ENCODE data around the gene UHRF1. TPM values are rescaled to one million over a fixed set of nuclear protein-coding genes. Genes with fewer than 3 reads are reported as not detected.
A peak's percentile ranks its signal among the peaks of the same experiment; 100 is the strongest.
"Not testable (repeated sequence)": the region's sequence is repeated elsewhere in the genome, so short reads cannot be mapped to it uniquely, and the experiment has no call there.

The UHRF1 gene
- total RNA-seq, 1 experiment from 2014 or later, result 230 TPM

DNA sequence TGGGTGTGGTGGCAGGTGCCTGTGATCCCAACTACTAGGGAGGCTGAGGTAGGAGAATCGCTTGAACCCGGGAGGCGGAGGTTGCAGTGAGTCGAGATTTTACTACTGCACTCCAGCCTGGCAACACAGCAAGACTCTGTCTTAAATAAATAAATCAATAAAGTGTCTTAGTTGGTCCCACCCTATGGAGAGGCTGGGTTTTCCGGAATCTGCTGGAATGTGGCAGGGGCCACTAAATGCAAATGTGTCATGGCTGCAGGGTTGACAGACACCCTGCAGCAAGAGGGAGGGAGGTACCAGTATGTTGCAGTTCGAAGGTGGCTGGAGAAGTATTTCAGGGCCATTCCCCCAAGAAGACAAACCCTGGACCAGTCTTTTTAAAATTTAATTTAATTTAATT is 24.3 kb upstream of the UHRF1 start:
- H3K4me1 ChIP-seq, result not testable (repeated sequence)

DNA sequence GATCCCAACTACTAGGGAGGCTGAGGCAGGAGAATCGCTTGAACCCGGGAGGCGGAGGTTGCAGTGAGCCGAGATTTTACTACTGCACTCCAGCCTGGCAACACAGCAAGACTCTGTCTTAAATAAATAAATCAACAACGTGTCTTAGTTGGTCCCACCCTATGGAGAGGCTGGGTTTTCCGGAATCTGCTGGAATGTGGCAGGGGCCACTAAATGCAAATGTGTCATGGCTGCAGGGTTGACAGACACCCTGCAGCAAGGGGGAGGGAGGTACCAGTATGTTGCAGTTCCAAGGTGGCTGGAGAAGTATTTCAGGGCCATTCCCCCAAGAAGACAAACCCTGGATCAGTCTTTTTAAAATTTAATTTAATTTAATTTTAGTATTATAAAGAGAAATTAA is 21.5 kb upstream of the UHRF1 start:
- not testable (repeated sequence) for H3K36me3 ChIP-seq

More for the DNA sequence above, 24.3 kb upstream of the UHRF1 start:
- not testable (repeated sequence) for DNase-seq; H3K36me3 ChIP-seq; H3K27ac ChIP-seq; H3K27me3 ChIP-seq; H3K9me3 ChIP-seq (replicated peaks); H3K4me3 ChIP-seq

DNA sequence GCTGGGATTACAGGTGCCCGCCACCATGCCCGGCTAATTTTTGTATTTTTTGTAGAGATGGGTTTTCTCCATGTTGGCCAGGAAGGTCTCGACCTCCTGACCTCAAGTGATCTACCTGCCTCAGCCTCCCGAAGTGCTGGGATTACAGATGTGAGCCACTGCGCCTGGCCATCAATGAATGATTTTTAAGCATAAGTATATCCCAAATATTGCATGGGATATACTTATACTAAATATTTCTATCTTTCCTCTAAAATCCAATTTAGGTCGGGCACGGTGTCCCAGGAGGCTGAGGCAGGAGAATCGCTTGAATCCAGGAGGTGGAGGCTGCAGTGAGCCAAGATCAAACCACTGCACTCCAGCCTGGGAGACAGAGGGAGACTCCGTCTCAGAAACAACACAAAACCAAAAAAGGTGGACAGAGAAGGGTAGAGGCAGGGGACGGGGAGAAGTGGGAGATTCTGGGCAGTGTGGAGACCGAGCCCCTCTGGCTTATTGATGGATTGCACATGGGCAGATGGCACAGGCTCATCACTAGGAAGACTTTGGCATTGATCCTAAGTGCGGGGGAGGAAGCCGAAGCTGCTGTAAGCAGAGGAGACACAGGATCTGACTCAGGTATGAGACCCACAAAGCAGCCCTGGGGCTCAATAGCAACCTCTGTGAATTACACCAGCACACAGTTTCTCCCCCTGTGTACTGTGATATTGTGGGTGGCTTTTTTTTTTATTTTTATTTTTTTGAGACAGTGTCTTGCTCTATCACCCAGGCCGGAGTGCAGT is 20.1 kb upstream of the UHRF1 start:
- Histone ChIP-seq H3K27me3 (no peaks in the 10 kb centered on the region), H3K27ac (no peak overlapping the region), H3K4me1 (no peaks in the 10 kb centered on the region), H3K36me3 (no peaks in the 10 kb centered on the region), H3K9me3 (replicated peaks) (no peaks in the 10 kb centered on the region), H3K4me3 (no peak overlapping the region)
- DNase-seq, result no peak

More for the DNA sequence above, 21.5 kb upstream of the UHRF1 start:
- not testable (repeated sequence) for H3K27me3 ChIP-seq; H3K27ac ChIP-seq; DNase-seq; H3K9me3 ChIP-seq (replicated peaks); H3K4me3 ChIP-seq; H3K4me1 ChIP-seq

DNA sequence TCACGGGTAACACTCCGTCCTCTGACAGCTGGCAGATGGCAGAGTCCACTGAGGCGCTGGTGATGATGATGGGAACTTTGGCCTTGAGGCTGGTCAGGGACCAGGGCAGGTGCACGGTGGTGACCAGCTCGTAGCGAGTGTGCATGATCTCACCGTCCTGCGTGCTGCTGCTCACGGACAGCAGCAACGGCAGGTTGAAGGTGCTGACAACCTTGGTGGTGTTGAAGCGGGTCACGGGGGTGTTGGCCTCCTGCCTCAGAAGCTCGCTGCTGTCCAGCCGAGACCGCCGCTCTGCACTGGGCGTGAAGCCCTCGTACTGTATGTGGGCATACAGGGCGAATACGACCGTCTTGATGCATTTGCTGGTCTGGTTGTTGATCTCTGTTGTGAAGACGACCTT is 18.2 kb upstream of the UHRF1 start:
- Histone ChIP-seq H3K4me3 (no peak overlapping the region), H3K4me1 (peaks cover 6% of the 10 kb centered on the region), H3K27me3 (no peaks in the 10 kb centered on the region), H3K36me3 (no peaks in the 10 kb centered on the region), H3K27ac (no peak overlapping the region), H3K9me3 (replicated peaks) (no peaks in the 10 kb centered on the region)
- no peak for DNase-seq

DNA sequence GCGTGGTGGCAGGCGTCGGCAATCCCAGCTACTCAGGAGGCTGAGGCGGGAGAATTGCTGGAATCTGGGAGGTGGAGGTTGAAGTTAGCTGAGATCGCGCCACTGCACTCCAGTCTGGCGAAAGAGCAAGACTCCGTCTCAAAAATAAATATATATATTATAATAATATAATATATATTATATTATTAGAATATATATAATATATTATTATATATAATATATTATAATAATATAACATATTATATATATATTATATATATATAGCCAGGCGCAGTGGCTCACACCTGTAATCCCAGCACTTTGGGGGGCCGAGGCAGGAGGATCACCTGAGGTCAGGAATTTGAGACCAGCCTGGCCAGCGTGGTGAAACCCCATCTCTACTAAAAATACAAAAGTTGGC is 16.3 kb upstream of the UHRF1 start:
- not testable (repeated sequence) for H3K36me3 ChIP-seq; DNase-seq; H3K4me3 ChIP-seq; H3K9me3 ChIP-seq (replicated peaks); H3K27me3 ChIP-seq; H3K27ac ChIP-seq
- peaks cover 18% of the 10 kb centered on the region for H3K4me1 ChIP-seq

DNA sequence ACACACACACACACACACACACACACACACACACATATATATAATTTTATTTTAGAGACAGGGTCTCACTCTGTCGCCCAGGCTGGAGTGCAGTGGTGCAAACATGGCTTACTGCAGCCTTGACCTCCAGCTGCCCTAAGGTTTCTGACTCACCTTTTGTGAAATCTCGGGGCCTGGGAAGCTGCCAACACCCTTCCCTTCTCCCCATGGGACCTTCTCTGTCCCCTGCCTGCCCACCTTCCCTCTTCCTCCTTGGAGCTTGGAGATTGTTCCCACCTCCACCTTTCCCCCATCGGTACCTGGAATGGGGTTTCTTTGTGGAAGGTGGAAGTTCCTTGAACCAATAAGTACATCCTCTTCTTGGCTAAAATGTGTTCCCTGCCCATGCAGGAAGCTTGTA is 12.9 kb upstream of the UHRF1 start:
- no peaks in the 10 kb centered on the region for H3K36me3 ChIP-seq
- DNase-seq, result peak in 1 of 2 experiments; percentile 16
- H3K27ac ChIP-seq, result no peak overlapping the region
- H3K4me1 ChIP-seq, result peaks cover 18% of the 10 kb centered on the region
- H3K4me3 ChIP-seq, result no peak overlapping the region
- no peaks in the 10 kb centered on the region for H3K27me3 ChIP-seq
- H3K9me3 ChIP-seq (replicated peaks), result no peaks in the 10 kb centered on the region

DNA sequence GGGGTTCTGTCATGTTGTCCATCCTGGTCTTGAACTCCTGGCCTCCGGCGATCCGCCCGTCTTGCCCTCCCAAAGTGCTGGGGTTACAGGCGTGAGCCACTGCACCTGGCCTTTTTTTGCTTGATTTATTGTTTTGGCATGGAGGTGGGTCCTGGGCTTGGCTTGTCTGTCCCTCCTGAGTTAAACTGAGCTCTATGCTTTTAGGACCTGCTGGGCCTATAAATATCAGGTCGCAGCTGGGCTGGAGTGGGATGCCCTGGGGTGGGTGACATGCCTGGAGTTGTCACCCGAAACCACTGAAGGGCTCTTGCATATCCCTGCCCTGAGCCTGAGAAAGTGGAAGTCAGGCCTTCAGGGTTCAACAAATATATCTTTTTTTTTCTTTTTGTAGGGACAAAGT is 12.2 kb upstream of the UHRF1 start:
- peaks cover 18% of the 10 kb centered on the region for H3K4me1 ChIP-seq
- no peaks in the 10 kb centered on the region for H3K9me3 ChIP-seq (replicated peaks)
- H3K36me3 ChIP-seq, result no peaks in the 10 kb centered on the region
- H3K4me3 ChIP-seq, result no peak overlapping the region
- peak; percentile 25 to 58 for DNase-seq
- no peaks in the 10 kb centered on the region for H3K27me3 ChIP-seq
- H3K27ac ChIP-seq, result no peak overlapping the region

DNA sequence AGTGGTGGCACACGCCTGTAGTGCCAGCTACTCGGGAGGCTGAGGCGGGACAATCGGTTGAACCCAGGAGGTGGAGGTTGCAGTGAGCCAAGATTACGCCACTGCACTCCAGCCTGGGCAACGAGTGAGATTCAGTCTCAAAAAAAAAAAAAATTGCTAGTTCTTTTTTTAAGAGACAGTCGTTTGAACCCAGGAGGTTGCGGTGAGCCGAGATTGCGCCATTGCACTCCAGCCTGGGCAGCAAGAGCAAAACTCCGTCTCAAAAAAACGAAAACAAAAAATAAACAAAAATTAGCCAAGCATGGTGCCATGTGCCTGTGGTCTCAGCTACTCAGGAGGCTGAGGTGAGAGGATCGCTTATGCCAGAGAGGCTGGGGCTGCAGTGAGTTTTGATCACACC is 8.4 kb upstream of the UHRF1 start:
- not testable (repeated sequence) for DNase-seq; H3K27ac ChIP-seq; H3K9me3 ChIP-seq (replicated peaks); H3K36me3 ChIP-seq; H3K27me3 ChIP-seq; H3K4me3 ChIP-seq
- peaks cover 13% of the 10 kb centered on the region for H3K4me1 ChIP-seq

DNA sequence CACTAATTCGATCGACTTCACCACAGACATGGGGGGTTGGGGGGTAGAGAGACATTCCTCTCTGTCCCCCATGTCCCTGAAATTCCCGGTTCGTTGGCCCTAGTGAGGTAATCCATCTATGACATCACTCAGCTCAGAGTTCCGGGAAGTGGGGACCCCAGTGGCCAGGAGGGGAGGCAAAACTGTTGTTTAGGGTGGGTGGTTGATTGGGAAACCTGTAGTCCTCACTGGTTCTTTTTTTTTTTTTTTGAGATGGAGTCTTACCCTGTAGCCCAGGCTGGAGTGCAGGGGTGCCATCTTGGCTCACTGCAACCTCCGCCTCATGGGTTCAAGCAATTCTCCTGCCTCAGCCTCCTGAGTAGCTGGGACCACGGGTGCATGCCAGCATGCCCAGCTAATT is 6.5 kb upstream of the UHRF1 start, which contains the start of gene ARRDC5:
Gene ARRDC5 (minus strand): TSS at position 101 of the 400 bp plus-strand sequence. CDS start 71 bp downstream, at position 30.
- Histone ChIP-seq H3K4me1 (peaks cover 2% of the 10 kb centered on the region), H3K36me3 (no peaks in the 10 kb centered on the region)

DNA sequence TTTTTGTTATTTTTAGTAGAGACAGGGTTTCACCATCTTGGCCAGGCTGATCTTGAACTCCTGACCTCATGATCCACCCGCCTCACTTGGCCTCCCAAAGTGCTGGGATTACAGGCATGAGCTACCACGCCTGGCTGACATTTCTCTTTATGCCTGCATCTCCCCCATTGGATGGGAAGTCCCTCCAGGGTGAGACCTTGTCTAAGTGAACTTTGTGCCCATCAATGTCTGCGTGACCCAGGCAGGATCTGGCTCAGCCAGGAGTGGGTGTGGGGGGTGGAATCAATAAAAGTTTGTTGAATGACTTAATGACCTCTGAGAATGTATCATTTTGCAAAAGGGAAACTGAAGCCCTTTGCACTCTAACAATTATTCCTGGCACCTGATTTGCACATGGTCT is 4.8 kb upstream of the UHRF1 start:
- DNase-seq, result no peak
- Histone ChIP-seq H3K27me3 (no peaks in the 10 kb centered on the region), H3K4me3 (no peak overlapping the region), H3K4me1 (peaks cover 15% of the 10 kb centered on the region), H3K36me3 (no peaks in the 10 kb centered on the region), H3K9me3 (replicated peaks) (no peaks in the 10 kb centered on the region), H3K27ac (no peak overlapping the region)

More for the DNA sequence above, 6.5 kb upstream of the UHRF1 start, which contains the start of gene ARRDC5:
- Histone ChIP-seq H3K27ac (no peak within 1 kb of the TSS), H3K9me3 (replicated peaks) (no peaks in the 10 kb centered on the region), H3K27me3 (no peaks in the 10 kb centered on the region), H3K4me3 (no peak within 1 kb of the TSS)
- DNase-seq, result no peak

DNA sequence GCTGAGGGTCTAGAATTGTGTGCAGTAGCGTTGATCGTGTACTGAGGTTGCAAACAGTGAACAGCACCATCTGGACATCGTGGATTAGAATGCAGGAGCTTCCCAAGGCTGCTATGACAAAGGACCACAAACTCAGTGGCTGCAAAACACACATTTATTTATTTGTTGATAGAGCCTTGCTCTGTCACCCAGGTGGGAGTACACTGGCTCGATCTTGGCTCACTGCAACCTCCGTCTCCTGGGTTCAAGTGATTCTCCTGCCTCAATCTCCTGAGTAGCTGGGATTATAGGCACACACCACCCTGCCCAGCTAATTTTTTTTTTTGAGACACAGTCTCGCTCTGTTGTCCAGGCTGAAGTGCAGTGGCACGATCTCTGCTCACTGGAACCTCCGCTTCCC is 2.3 kb upstream of the UHRF1 start:
- Histone ChIP-seq H3K4me1 (peaks cover 20% of the 10 kb centered on the region), H3K9me3 (replicated peaks) (no peaks in the 10 kb centered on the region), H3K36me3 (peaks cover 17% of the 10 kb centered on the region), H3K27ac (no peak overlapping the region), H3K27me3 (no peaks in the 10 kb centered on the region), H3K4me3 (no peak overlapping the region)
- DNase-seq, result no peak

DNA sequence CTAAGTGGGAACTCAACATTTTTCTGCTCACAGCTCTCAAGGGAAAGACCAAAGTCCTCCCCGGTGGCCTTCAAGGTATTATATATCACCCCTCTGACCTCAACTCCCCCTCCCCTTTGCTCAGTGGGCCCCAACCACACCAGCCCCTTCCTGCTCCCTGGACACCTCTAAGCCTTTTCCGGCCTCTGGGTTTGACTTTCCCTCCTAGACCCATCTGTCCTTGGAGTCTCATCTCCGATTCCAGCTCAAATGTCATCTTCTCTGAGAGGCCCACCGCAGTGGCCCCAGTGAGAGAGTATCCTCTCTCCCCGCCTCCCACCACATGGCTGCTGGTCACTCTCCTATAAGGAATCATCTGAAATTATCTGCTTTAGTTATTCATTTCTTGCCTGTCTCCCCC is 941 bp upstream of the UHRF1 start:
- no peaks in the 10 kb centered on the region for H3K27me3 ChIP-seq
- peak overlapping the region; percentile 94 for H3K27ac ChIP-seq
- no peaks in the 10 kb centered on the region for H3K9me3 ChIP-seq (replicated peaks)
- DNase-seq, result peak; percentile 78 to 88
- H3K36me3 ChIP-seq, result peaks cover 30% of the 10 kb centered on the region
- peaks cover 27% of the 10 kb centered on the region for H3K4me1 ChIP-seq
- peak overlapping the region; percentile 97 for H3K4me3 ChIP-seq

DNA sequence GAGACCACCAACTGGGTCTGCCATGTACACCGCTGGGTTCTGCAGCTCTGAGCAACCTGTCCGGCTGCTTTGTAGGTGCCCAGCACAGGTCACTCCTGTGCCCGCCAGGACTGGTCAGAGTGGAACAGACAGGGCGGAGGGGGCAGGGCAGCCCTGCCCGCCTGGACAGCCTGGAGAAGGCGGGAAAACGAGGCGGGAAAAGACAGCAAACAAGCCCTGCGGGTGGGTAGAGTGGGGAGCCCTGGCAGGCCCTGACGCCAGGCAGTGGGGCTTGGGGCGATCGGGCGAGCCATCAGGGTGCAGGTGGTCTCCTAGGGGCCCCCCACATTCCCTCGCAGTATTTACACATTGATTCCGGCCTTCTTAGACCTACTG is 533 bp upstream of the UHRF1 start:
- peak overlapping the region; percentile 94 for H3K27ac ChIP-seq
- no peaks in the 10 kb centered on the region for H3K27me3 ChIP-seq
- H3K9me3 ChIP-seq (replicated peaks), result no peaks in the 10 kb centered on the region
- peak overlapping the region; percentile 97 for H3K4me3 ChIP-seq
- DNase-seq, result peak; percentile 70 to 72
- peaks cover 27% of the 10 kb centered on the region for H3K4me1 ChIP-seq
- H3K36me3 ChIP-seq, result peaks cover 32% of the 10 kb centered on the region

DNA sequence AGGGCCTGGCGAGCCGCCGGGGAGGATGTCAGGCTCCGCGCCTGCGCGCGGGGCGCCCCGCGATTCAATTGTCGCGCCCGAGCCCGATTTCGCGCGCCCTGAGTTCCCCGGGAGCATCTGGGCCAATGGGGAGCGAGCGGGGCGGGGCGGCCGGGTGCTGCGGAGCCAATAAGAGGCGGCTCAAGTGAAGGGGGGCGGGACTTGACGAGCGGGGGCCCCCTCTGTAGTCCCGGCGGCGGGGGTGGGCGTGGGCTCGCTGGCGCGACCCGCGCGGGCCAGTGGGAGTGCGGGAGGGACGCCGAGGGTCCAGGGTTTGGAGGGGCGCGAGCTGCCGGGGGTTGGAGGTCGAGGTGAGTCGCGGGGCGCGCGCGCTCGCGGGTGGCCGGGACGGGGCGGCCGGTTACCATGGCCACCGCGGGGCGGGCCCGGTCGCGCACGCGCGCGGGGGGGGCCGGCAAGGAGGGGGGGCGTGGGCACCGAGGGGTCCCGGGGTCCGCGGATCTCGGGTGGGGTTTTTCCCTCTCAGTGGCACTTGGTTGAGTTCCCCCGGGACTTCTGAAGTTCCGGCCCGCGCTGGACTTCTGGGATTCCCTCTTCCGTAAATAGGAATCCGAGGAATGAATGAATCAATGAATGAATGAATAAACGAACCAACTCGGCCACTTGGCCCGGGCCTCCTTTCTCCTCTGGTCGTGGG is 744 bp downstream of the UHRF1 start:
- peaks cover 43% of the 10 kb centered on the region for H3K36me3 ChIP-seq

DNA sequence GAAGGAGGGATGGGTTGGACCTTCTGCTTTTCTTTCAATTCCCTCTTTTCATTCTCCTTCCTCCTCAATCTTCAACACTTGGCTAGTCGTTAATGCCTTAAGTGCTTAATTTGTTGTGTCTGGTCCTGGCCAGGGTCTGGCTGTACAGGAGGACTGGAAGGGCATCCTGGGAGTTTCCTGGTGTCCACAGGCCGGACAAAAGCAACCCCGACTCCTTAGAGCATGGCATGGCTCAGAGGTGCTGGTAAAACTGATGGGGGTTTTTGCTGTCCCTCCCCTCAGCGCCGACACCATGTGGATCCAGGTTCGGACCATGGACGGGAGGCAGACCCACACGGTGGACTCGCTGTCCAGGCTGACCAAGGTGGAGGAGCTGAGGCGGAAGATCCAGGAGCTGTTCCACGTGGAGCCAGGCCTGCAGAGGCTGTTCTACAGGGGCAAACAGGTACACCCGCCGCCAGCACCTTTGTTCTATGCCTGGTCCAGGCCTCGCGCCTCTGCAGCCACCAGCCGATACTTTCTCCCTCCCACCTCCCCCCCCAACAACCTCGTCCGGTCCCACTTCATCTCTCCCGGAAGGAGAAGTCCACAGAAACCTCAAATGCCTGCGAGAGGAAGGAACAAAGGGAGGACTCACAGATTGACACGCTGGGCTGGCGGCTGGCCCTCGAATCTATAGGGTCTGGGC is 1.4 kb downstream of the UHRF1 start:
- DNase-seq, result peak; percentile 21 to 45
- Histone ChIP-seq H3K4me3 (peak overlapping the region; percentile 97), H3K27me3 (no peaks in the 10 kb centered on the region), H3K36me3 (peaks cover 50% of the 10 kb centered on the region), H3K27ac (peak overlapping the region; percentile 19; the same call in 1 of the 2 replicates), H3K9me3 (replicated peaks) (no peaks in the 10 kb centered on the region), H3K4me1 (peaks cover 43% of the 10 kb centered on the region)

More for the DNA sequence above, 744 bp downstream of the UHRF1 start:
- peak; percentile 95 for DNase-seq
- Histone ChIP-seq H3K4me1 (peaks cover 36% of the 10 kb centered on the region), H3K4me3 (peak overlapping the region; percentile 97), H3K9me3 (replicated peaks) (no peaks in the 10 kb centered on the region), H3K27me3 (no peaks in the 10 kb centered on the region), H3K27ac (peak overlapping the region; percentile 94)

Measured in SJCRH30 (cell line).